HG02870 (cell line): ENCODE results near the gene GSE1.

Experiments used
- ATAC-seq: cut with Tn5 transposase; IDR thresholded peaks from one replicate; pipeline ENCODE4 v1.9.1; 2021; ENCODE audit warnings: mild to moderate bottlenecking, moderate library complexity; ENCODE audit not compliant: unreplicated experiment

The GSE1 gene

GRCh38 chr16:85616607-85617321 lies 3.6 kb downstream of the GSE1 start:
- ATAC-seq, result peak; percentile 29

GRCh38 chr16:85617948-85618347 lies 4.8 kb downstream of the GSE1 start:
- ATAC-seq, result no peak

- ATAC-seq, result no peak
These were observed 5.4 kb downstream of the GSE1 start for GRCh38 chr16:85618521-85618920.

- no peak for ATAC-seq
These were observed 6.2 kb downstream of the GSE1 start for GRCh38 chr16:85619101-85619891.

GRCh38 chr16:85620374-85620773 lies 7.3 kb downstream of the GSE1 start:
- no peak for ATAC-seq

DNA sequence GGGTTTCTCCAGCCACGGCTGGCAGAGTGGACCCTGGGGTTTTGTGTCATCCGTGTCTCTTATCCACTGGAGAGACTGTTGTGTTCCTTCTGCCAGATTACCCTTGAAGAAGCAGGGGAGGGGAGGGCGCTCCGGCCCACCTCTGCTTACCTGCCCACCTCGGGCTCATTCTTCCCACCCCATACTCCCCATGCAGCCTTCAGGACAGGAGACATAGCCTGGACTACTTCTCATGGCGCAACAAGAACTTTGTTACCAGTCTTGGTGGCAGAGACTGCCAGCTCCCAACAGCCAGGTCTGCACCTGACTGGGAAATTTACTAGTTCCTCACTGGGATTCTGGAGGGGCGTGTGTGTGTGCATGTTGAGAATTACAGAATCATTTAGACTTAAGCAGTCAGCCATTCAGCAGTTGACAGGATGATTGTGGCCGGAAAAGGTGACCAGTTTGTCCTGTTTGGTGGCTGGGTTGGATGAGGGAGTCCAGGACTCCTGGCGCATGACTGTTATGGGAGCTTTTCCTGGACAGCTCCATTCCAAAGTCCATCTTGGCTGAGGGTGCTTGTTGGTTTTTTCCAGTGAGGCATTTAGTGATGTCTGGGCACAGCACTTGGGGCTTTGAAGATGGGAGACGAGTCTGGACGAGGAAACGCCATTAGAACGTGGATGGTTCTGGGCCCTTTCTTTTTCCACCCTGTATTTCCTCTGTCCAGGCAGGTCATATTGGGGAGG lies 8.7 kb downstream of the GSE1 start:
- ATAC-seq, result no peak

DNA sequence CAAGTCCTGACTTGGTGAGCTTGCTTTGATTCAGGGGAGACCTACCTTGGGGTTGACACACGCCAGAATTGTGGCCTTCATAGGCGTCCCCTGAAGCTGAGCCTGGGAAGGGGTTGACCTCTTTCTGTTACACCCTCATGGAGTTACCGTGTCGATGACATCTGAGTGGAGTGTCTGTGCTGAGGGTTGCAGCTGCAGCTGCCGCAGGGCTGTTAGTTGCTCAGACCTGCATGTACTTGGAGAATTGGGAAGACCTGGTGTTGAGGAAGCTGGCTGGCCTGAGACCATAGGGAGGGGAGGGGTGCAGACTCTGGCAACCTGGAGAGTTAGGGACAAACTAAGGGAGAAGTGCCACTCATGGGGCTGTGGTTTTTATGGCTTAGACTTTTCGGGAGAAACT lies 9.6 kb downstream of the GSE1 start:
- no peak for ATAC-seq

GRCh38 chr16:85623250-85623649 lies 10.1 kb downstream of the GSE1 start:
- no peak for ATAC-seq

- ATAC-seq, result no peak
These were observed 11.0 kb downstream of the GSE1 start for GRCh38 chr16:85623997-85624601.

GRCh38 chr16:85624646-85625045 lies 11.5 kb downstream of the GSE1 start:
- ATAC-seq, result no peak

- ATAC-seq, result no peak
These were observed 11.9 kb downstream of the GSE1 start for GRCh38 chr16:85625053-85625452.

DNA sequence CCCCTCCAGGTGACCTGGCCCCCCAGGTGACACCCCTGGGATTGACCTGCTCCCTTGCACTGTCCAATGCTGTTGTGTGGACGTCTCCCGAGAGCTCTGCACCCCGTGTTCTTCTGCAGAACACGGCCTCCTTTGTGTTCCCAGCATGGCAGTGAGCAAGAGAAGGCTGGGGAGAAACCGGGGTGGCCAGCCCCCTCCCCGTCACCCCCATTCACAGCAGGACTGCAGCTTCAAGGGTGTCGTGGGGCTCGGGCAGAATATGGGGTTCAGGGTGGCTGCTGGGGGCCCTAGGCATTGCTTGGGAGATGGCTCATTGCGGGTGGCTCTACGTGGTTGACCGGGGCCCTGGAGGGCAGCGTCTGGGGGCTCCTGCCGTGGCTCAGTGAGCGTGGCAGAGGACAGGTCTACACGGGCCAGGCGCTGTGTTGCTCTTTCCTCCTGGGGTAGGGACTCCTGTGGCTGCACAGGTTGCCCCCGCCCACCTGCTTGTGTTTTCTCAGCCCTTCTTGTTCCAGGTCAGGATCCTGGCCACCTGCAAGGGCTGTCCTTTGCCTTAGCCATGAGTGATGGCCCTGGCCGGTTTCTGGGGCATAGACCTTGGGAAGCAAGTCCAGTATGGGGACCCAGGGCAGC lies 12.5 kb downstream of the GSE1 start:
- no peak for ATAC-seq

DNA sequence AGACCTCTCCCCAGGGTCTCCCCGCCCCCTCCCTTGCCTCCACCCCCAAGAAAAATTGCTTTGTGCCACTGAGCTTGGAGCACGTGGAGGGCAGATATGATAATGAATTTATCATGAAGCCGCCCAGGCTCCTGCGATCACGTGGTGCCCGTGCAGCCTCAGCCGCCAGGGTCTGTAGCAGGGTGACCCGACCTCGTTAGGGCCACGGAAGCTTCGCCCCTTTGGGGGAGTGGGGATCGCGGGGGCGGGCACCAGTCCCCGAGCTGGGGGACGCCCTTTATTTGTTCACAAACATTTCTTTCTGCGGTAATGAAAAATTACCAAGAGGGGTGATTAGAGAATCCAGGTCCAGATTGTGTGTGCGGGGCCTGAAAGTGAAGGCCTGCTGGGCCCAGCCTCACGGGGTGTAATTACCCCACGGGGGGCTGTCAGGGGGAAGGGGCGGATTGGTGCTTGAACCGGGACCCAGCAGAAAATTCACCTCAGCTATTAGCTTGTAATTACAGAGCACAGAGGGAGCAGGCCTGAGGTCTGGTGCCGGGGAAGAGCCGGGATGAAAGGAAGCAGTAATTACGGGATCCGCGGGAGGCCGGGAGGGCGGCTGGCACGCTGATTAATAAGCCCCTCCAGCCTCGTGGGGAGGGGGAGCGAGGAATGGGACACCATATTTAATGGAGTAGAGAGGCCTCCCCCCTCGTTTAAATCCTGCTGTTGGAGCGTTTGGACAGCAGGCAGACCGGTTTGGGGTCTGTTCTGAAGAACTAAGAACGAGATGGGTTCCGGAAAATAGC lies 13.3 kb downstream of the GSE1 start:
- no peak for ATAC-seq

DNA sequence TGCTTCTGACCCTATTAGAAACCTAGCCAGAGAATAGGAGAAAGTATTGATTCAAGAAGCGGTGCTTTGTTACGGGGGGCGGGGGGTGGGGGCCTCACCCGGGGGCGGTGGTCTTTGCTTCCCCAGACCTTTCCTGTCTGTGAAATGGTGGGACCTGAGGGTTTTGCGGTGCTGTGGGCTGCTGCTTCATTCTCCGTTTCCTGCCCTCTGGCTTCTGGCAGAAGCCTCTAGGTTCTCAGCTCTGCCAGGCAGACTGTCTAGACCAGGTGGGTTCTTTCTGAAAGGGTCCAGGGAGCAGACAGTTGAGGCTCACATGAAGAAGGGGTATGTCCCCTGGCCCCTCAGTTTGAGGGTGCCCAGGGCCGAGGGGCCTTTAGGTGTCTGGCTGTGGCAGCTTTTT lies 14.0 kb downstream of the GSE1 start:
- no peak for ATAC-seq

DNA sequence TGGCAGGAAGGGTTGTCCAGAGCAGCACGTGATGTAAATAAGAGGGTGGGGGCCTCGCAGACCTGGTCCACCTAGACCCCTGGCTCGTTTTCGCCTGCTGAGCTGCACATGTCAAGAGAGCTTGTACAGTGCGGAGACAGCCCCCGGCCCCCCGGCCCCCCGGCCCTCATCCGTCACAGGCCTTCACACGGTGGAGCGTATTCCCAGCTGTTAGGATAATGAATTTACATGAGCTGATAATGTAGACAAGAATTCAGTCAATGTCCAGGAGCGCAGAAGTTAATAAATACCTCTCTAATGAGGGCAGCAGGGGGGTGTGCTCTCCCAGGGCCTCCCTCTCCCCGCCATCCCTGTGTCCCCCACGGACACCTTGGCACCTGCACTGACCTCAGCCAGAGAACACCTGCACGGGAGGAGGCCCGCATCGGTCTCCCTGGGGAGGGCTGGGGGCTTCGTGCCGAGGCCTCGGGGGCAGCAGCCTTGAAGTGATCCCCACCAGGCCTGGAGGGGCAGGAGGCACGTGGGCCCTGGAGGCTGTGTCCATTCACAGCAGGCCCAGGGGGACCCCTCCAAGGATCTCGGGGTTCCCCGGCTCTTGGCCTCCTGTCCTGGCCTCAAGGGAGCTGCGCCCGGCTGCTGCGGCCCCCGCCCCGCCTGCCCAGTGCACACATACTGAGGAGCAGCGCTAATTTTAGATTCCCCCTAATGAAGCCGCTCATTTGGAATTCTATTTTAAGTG lies 14.6 kb downstream of the GSE1 start:
- no peak for ATAC-seq

GRCh38 chr16:85628265-85628556 lies 15.1 kb downstream of the GSE1 start:
- no peak for ATAC-seq

- no peak for ATAC-seq
These were observed 15.5 kb downstream of the GSE1 start for GRCh38 chr16:85628645-85629044.

DNA sequence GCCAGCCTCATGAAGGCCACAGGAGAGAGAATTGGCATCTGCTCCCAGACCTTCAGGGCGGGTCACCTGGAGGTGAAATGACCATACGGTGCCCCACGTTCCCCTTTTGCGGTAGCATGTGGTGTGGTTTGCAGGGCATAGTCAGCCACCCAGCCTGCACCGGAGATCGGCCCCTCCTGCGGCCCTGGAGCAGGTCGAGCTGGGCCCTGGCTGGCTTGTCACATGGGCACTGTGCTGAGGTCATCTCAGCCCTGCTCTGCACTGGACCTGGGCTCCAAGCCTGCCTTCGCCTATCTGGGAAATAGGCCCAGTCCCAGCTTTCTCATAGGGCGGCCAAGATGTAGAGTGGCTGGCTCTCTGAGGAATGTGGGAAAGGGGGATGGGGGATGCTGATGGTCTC lies 16.2 kb downstream of the GSE1 start:
- ATAC-seq, result no peak

- no peak for ATAC-seq
These were observed 16.7 kb downstream of the GSE1 start for GRCh38 chr16:85629853-85630252.

GRCh38 chr16:85631230-85631629 lies 18.1 kb downstream of the GSE1 start:
- no peak for ATAC-seq
